NCI-H2029 (cell line): ENCODE measurements around the gene EVX1.

Experiments used
- DNase-seq: peaks from one replicate; lab custom pipeline; 2025; lab: John Stamatoyannopoulos, UW

EVX1 gene

GRCh38 chr7:27242555-27243339 is at the start of gene EVX1:
Gene EVX1, plus strand, starts transcription at chr7:27242802. Its CDS starts 229 bp downstream, at chr7:27243031.
- DNase-seq = no peak

- no peak for DNase-seq
These were observed 49.1 kb upstream of the EVX1 start for GRCh38 chr7:27193335-27194001.

- DNase-seq = no peak
These were observed 48.6 kb upstream of the EVX1 start for GRCh38 chr7:27194002-27194352.

DNA sequence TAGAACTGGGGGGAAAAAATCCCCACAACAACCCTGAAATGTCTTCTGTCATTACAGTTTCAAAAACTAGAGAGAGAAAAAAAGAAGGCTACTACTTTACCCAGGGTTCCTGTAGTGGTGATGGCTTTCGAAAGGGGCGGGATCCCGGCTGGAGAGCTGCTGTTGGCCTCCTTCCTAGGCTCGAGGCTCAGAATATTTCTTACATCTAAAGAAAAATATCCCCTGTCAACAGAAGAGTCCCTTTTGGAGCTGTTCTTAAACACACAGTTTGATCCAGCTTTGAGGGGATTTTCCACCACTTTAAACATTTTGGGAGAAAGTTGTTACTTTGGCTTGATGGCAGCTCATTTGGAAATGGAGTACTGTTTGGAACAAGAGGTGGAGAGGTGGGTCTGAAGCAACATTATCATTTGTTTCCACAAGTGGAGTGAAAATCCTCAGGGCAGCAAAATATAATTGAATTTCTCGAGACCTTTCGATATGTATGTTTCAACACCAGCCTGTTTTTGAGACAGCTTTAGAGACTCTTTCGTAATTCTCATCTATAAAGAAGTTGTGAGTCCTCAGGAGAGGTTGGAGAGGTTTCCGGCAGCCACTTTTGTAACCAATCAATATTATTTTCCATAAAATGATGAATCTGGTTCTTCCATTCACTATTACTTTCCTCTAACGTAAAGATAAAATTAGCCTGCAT is 47.8 kb upstream of the EVX1 start:
- no peak for DNase-seq

DNA sequence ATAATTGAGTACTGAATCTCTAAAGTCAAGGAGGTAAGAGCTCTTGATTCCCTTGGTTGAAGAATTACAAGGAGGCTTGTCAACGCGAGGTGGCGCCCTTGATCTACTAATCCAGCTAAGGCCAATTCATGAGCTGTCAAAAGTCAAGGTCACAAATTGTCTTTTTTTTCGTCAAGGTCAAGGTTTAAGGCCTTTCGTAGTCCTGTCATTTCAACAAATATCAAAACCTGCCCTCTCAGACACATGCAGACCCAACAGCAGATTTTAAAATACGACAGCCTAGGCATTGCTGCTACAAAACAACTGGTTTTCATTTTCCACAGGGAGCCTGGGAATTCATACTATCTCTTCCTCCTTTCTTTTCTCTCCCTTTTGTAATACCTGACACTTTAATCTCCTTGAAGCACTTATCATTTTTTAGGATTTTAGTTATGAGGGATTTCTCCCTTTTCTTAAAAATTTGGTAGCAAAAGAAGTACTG is 46.3 kb upstream of the EVX1 start:
- peak; percentile 53 for DNase-seq

DNA sequence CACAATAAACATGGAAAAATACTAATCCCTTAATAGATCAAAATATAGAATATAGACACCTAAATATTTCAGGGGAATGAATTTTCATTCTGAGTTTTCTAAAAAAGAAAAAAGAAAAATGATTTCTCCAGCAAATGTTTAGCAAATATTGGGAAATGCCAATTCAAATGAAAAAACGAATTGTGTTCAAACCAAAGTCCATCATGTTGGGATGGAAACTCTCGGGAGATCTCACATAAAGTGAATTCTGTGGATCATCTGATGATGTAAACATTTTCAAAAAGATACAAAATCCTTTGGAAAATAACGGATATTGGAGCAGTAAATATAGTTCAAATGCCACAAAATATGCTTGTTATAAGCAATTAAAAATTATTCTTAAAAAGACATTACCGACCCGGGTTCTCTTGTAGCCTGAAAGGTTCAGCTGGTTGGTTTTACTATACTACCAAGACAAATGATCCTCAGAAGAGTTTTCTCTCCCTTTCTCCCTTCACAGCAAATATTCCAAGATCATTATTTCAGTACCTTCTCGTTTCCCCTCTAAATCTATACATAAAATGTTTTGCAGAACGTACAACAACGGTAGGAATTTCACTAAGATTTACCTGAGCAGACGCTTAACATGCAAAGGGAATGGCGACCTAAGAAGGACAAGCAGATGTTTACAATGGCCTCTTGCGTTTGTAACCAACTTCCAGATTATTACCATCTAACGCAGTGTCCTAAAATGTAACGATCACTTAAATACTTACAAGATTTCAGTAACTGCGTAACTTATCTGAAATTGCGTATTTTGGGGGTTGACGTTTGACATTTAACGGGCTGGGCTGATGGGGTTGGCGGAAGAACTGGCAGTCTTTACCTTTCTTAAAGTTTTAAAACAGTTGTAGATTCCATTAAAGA is 45.2 kb upstream of the EVX1 start:
- DNase-seq = no peak

DNA sequence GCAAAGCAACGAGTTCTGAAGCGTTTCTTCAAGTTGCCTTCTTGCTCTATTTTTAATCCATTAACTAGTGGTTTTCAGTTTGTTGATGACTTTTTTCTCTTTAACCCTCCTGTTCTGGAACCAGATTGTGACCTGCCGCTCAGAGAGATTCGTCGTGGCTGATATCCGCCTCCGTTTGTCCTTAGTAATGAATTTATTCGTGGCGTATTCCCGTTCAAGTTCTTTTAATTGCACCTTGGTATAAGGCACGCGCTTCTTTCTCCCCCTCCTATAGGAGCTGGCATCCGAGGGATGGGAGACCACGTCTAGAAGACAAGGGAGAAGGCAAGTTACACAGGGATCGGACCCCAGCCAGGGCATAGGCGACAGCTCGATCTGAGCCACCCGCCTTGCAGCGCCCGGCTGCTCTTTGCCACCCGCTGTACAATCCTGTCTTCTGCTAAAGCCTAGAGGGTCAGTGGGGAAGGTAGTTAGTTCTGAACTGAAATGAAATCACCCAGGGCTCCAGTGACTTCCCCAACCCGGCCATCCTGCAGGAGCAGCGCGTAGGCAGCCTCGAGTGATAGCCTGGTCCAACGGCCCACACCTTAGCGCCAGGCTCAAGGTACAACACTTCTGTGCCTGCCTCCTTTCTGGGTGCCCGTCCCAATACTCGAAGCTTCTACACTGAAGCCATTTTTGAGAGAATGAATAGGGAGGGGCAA is 44.3 kb upstream of the EVX1 start:
- no peak for DNase-seq

DNA sequence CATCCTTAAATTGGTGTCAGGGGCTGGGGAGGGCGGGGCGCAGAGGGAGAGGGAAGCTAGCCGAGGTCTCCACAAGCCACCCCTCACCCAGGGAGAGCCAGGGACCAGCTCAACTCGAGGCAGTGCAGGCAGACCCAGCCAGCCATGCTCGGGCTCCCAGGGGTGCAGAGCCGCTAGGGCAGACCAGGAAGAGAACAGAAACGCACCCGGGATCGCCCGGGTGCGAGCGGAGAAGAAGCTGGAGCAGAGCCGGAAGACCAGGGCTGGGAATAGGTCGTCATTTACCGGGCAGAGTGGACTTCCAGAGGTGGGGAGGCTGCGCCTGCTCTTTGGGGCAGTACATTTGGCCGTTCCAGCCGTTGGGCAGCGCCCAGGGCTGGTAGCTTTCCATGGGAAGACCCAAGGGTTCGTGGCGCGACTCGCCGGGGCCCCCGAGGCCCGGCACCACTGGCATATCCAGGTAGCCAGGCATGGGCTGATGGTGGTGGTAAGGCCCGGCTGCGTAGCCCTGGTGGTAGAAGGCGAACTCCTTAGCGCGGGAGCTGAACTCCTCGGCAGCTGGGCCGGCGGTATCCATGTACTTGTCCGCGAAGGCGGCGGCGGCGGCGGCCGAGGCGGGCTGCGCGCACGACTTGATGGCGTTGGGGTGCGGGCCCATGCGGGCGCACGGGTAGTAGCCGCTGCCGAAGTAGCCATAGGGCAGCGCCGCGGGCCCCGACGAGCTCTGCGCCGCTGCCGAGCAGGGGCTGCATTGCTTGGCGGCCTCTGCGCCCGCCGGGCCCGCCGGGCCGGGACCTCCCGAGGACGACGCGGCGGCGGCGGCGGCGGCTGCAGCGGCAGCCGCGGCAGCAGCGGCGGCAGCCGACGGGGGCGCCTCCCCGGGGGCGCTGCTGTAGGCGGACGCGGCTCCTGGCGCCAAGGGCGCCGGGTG is 43.5 kb upstream of the EVX1 start:
- DNase-seq = no peak

DNA sequence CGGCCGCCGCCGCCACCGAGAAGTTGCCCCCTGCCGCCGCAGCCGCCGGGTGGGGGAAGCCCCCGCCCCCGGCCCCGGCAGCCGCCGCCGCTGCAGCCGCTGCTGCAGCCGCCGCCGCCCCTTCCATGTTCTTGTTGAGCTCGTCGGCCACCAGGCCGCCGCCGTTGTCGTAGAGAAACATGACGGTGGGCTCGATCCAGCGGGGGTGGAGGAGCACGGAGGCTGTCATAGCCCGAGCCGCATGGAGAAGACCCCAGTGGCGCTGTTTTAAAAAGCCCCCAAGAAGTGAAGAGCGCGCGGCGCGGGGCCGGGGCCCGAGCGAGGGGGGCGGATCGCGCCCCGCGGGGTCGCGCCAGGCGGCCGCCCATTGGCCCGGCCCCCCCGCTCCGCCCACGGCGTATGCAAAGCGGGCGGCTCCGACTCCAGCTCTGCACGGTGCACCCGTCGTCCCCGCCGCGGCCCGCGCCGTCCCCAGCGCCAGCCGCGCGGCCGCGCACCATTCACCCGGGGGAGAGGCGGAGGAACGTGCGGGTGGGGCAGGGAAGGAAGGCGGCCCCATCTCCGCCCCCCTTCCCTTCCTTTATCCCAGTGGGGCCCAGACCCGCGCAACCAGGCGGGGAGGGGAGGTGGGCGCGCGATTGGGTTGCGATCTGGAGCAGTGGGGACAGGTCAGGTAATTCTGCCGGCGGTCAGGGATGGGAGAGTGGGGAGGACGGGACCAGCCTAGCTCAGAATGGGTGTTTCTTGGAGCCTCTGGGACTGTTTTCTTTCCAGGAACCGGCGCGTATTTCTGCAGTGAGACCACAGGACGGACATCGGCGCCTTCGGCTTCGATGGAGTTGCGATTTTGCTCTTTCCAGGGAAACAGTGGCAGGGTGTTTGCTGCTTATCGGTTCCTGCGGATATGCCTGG is 42.5 kb upstream of the EVX1 start, which contains the start of gene HOXA13:
Gene HOXA13, minus strand, starts transcription at position 243 of the 912 bp plus-strand sequence. Its CDS starts 14 bp downstream, at position 229.
- DNase-seq = peak; percentile 25

GRCh38 chr7:27200761-27201579 is 41.6 kb upstream of the EVX1 start:
- DNase-seq = no peak

DNA sequence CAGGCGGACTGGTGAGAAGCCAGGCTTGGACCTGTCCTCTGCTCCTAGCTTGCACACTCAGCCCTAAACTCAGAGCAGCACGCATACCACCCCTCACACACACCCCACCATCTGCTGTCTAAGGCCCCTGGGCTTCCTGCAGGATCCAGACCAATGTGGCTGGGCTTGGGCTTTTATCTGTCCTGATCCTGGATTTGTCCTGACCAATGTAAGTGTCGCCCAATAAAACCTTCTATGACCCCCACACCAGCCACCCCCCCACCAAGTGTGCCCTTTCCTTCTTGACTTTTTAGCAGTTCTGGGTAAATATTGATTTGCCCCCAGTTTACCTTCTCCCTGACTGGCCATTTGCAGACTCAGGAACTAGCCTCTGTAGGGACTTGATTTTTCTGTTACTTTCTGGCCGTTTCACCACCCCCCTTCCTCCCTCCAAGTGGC is 41.0 kb upstream of the EVX1 start:
- no peak for DNase-seq

- no peak for DNase-seq
These were observed 40.4 kb upstream of the EVX1 start for GRCh38 chr7:27202018-27202861.

DNA sequence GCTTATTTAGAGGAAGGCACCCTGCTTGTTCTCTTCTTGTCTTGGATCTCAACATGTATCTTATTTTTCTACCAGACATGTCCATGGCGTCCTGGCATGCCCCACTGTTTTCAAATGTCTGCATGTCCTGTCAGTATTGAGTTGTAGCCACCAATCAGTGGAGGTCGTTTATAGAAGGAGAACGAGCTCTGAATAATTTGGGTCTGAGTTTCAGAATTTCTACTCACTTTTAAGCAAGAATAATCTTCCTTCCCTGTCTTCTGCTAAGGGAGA is 39.8 kb upstream of the EVX1 start:
- no peak for DNase-seq

- DNase-seq = no peak
These were observed 39.1 kb upstream of the EVX1 start for GRCh38 chr7:27203365-27203953.

GRCh38 chr7:27203964-27204594 is 38.5 kb upstream of the EVX1 start:
- DNase-seq = no peak

DNA sequence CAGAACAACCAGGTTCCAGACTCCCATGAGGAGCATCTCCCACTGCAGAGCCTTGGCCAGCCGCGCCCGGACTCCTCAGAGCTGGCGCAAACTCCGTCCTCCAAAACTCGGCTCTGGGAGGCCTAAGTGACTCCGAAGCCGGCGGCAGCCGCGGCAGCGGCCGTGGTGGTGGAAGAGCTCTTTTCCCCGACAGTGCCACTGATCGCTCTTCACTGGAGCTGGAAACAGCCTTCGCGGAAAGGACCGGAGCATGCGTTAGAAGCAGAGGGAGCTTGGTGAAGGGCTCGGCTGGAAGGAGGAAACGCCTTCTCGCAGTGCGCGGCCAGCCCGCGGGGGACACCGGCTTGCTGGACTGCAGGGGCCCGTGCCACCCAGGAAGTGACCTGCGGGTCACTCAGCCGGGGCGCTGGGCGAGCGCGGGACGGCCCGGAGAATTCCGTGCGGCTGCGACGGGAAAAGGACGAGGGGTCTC is 37.7 kb upstream of the EVX1 start:
- DNase-seq = no peak
